Peyer's patch (tissue), 4 donors: ENCODE measurements around the gene DMPK.

Source experiments
- POLR2A ChIP-seq, 2 donors: fragments of 450-650 bp; IDR thresholded peaks; one replicate each; pipeline ENCODE4 v1.5.1; 2017; ENCODE audit warnings: antibody characterized with exemption in 2 of 2, mild to moderate bottlenecking in 2 of 2, moderate library complexity in 2 of 2
- TF ChIP-seq, protein P1 (sequence below), 6 experiments: fragments of 450-650 bp in 4 of 6; fragments of 200-600 bp in 2 of 6; sonication (generic) in 1 of 6; IDR thresholded peaks; one replicate each; pipeline ENCODE4 v1.5.1; 2017 to 2019; ENCODE audit warnings: antibody characterized with exemption in 6 of 6, mild to moderate bottlenecking in 3 of 6, moderate library complexity in 1 of 6

DNA sequence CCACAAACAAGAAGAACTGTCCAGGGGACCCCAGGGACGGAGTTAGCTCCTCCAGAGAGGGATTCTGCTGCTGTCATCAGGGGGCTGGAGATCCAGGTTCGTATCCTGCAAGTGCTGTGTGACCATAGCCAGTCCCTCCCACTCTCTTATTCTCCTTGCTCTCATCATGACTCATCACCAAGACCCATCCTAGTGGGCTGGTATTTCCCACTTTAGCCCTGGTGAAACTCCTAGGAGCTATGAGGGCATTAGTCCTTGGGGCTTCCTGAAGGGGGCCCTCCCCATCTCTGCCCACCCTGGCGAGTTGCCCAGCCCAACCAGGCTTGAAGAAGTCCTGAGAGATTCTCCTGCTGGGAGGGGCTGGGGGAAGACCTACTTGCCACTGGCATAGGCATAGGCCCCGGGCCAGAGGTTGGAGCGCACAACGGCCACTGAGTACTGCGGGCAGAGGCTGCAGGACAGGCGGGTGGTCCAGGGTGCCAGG lies 17.8 kb upstream of the DMPK start:
- TF ChIP-seq, protein P1, sequence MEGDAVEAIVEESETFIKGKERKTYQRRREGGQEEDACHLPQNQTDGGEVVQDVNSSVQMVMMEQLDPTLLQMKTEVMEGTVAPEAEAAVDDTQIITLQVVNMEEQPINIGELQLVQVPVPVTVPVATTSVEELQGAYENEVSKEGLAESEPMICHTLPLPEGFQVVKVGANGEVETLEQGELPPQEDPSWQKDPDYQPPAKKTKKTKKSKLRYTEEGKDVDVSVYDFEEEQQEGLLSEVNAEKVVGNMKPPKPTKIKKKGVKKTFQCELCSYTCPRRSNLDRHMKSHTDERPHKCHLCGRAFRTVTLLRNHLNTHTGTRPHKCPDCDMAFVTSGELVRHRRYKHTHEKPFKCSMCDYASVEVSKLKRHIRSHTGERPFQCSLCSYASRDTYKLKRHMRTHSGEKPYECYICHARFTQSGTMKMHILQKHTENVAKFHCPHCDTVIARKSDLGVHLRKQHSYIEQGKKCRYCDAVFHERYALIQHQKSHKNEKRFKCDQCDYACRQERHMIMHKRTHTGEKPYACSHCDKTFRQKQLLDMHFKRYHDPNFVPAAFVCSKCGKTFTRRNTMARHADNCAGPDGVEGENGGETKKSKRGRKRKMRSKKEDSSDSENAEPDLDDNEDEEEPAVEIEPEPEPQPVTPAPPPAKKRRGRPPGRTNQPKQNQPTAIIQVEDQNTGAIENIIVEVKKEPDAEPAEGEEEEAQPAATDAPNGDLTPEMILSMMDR (IDR thresholded peaks at IDR 0.05), result no peak
- no peak for TF ChIP-seq POLR2A (IDR thresholded peaks at IDR 0.05)
